ENCODE results near the gene CXCL6.

The CXCL6 gene

GRCh38 chr4:73836373-73837279 lies at the start of gene CXCL6:
CXCL6 (plus strand) TSS chr4:73836678; CDS start chr4:73836751, 73 bp downstream.
- no peak for DNase-seq

DNA sequence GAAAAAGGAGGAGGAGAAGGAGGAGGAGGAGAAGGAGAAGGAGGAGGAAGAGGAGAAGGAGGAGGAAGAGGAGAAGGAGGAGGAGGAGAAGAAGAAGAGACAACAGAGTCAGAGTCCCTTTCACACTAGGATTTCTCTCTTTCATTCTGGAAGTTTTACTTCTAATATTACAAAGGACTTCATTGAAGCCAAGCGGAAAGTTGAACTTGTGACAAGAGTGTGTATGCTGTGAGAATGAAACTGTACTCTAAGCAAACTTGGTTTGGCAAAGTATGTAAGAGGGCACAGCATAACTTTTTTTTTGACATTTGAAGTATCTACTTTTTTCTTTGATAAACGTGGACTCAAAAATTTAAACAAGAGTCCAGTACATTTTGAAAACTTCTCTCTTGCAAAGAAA lies 48.1 kb upstream of the CXCL6 start:
- DNase-seq: no peak

DNA sequence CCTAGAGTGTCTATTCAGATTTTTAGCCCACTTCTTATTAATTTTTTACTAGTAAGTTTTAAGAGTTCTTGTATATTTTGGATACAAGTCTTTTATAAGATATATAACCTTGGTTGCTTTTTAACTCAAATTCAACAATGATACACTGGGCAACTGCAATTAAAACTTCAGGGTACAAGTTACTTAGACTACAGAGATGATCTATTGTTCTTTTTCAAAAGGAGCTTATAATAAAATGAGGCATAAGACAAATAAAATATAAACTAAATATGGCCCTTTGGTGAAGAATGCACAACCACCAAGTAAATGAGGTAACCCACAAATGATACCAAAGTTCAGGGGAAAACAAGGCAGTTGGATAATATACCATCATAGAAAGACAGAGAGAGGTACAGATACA lies 37.6 kb upstream of the CXCL6 start:
- DNase-seq: no peak

DNA sequence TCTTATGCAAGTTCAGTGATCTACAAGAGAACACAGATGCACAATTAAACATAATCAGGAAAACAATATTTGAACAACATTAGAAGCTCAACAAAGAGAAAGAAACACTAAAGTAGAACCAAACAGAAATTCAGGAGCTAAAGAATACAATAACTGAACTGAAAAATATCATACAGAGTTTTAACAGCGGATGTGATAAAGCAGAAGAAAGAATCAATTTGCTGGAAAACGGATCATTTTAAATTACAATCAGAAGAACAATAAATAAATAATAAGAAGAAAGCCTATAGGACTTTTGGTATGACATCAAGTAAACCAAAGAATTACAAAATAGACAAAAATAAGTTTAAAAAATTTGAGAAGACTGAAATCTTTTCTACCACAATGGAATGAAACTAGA lies 36.3 kb upstream of the CXCL6 start:
- no peak for DNase-seq

- no peak for DNase-seq
These were observed 34.8 kb upstream of the CXCL6 start for GRCh38 chr4:73801692-73802091.

DNA sequence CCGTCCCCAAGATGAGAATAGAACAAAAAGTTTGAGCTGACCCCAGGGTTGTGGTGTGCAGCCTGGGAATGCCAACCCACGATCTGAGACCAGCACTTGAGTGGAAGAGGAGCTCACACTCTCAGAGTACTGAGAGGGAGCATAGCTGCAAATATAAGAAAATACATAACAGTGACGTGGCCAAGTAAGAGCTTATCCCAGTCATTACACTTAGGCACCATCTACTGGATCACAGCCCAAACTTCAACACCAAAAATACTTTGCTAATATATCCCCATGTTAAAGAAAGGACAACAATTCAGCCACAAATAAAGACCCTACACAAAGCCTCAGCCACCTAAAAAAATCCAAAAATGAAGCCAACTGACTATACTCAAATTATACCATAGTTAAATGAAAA lies 33.3 kb upstream of the CXCL6 start:
- DNase-seq: no peak

GRCh38 chr4:73810191-73810590 lies 26.3 kb upstream of the CXCL6 start:
- no peak for DNase-seq

- no peak for DNase-seq
These were observed 24.6 kb upstream of the CXCL6 start for GRCh38 chr4:73811841-73812240.

DNA sequence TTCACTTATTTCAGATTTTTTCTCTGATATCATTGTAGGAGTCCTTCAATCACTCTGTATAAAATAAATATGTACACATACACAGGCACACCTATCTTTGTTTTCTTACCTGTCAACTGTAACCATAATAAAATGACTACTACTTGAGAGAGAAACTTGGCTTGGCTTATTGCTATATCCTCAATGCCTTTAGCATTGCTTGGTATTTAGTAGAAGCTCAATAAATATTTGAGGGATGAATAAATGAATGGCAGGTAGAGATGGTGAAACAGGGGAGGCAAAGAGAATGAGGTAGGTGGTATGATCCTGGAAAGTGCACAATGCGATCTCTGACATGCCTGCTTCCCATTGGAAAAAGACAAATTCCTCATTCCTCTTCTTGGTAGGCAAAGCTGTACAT lies 21.8 kb upstream of the CXCL6 start:
- no peak for DNase-seq

- no peak for DNase-seq
These were observed 21.3 kb upstream of the CXCL6 start for GRCh38 chr4:73815145-73815544.

- DNase-seq: no peak
These were observed 19.7 kb upstream of the CXCL6 start for GRCh38 chr4:73816814-73817213.

GRCh38 chr4:73817341-73817740 lies 19.1 kb upstream of the CXCL6 start:
- DNase-seq: no peak

DNA sequence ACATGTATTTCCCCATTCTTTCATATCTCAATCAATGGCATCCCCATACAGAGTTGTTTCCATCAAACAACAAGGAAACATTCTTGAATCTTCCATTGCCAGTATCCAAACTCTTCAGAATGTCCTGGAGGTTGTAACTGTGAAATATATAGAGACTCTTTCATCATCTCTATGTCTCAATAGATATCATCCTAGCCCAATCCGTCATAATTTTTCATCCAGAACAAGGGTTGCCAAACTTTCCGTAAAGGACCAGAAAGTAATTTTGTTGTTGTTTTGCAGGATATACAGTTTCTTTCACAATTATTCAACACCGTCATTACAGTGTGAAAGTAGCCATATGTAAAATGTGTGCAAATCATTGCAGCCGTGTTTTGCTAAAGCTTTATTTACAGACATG lies 15.2 kb upstream of the CXCL6 start:
- DNase-seq: no peak

DNA sequence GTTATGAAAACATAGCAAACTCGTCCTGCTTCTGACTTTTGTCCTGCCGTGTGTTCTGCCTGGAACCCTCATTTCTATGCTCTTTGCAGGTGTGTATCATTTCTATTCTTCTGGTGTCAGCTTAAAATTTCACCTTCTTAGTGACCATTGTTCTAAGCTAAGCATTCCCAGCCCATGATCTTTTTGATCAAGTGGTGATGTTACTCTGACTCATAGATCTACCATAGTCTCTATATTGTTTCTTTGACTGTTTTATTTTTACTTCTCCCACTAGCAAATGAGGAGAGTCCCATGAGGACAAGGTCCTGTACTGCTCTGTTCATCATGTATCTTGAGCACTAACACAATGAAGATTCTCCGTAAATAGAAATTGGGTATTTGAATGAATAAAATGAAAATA lies 14.1 kb upstream of the CXCL6 start:
- DNase-seq: no peak

- DNase-seq: no peak
These were observed 13.5 kb upstream of the CXCL6 start for GRCh38 chr4:73822812-73823504.

- no peak for DNase-seq
These were observed 12.7 kb upstream of the CXCL6 start for GRCh38 chr4:73823760-73824159.

- DNase-seq: no peak
These were observed 7.5 kb upstream of the CXCL6 start for GRCh38 chr4:73828956-73829355.

DNA sequence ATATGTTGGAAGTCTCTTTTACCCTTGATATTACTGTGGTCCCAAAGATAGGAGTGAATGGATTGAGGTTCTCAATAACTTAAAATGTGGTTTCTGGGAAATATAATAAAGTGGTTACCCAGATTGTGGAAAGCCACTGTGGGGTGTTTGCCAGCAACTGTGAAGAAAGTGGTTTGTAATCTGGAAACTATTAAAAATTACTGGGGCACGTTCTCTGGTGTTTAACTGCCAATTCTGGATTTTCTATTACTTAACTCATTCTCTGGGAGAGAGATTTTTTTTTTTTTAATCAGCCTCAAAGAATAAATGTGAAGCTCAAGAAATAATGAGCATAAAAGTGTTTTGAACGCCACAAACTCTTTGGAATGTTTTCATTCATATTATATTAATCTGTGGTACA lies 4.9 kb upstream of the CXCL6 start:
- no peak for DNase-seq

DNA sequence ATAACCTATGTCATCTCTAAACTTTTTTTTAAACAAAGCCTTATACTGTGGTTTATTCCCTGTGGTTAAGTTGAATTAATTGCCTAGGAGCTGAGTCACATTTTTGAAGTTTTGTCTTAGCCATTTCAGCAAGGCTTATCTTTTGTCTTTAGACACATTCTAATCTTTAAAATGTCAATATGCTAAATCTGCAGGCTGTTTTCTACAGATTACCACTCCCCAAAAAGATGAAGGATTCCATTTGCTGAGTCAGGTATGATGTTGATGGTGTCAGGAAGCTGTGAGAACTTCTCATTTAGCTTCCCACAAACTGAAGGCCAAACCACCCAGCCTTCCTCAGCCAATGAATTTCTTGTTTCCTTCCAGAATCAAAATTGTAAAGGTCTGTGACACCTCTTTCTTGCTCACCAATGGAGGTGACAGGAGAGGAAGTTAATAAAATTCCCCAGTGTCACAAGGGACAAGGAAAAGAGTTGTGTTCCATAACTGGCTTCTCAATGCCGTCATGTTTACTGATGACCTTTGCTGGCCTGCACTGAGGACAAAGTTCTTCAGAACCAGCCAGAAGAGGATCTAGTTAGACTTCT lies 3.7 kb upstream of the CXCL6 start:
- DNase-seq: no peak

DNA sequence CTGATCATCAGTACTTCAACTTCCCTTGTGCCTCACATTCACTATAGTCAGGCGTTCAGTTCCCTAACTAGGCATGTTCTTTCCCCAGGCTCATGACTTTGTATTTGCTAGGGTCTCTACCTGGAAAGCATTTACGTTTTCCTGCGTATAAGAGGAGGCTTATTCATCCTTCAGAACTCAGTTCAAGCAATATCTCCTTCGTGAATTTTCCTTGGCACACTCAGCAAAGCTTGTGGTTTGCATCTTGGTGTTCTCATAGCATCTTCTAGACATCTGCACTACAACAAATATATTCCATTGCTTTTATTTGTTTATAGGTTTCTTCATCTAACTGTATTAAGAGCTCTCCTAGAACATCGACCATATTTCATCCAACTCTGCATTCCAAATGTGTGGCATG lies 2.6 kb downstream of the CXCL6 start:
- no peak for DNase-seq

DNA sequence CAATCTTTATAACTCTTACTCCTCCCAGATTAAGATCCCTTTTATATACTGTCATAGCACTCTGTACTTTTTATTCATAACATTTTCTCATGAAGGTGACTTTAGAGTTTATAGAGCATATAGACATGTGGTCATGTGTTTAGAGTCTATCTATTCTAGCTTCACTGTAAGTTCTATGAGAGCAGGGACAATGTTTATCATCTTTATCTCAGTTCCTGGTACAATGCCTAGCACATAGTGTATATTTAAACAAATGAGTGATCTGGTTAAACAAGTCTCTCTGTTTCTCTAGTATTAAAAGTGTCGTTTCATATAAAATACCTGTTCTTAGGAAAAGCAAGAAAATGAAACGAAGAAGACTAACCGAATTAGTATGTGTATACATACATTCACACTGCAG lies 3.2 kb downstream of the CXCL6 start:
- DNase-seq: no peak

GRCh38 chr4:73841243-73841925 lies 4.9 kb downstream of the CXCL6 start:
- no peak for DNase-seq

DNA sequence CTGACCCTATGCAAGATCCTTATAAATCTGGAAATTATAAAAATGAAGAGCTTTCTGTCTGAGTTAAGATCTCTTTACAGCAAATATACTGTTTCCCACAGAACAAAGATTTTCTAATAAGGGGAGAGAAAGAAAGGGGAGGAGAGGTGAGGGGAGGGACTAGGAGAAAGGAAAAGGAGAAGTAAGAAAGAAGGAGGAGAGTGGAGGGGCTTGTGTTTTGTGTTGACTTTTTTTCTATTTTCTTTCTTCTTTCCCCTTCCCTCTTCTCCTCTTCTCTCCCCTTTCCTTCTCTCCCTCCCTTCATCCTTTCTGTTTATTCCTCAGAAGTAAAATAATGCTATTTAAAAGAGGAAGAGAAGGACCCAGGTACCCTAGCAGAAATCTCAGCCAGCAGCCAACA lies 6.2 kb downstream of the CXCL6 start:
- no peak for DNase-seq

Measured in activated T-cell treated with anti-CD3 and anti-CD28 coated beads for 4 hours (primary cell).